Suprapubic skin (tissue), 4 donors: ENCODE data around the gene MID1IP1. TPM values are rescaled to one million over a fixed set of nuclear protein-coding genes. Genes with fewer than 3 reads are reported as not detected.

ENCODE experiments used
- DNase-seq, 2 donors: peaks; one replicate each; pipeline ENCODE4 v3.0.0-alpha.2; 2019; ENCODE audit warnings: low spot score in 2 of 2
- H3K27ac ChIP-seq: fragments of 200-600 bp; sonication (generic); one replicate; pipeline ENCODE4 v1.5.1; 2019
- H3K27me3 ChIP-seq: fragments of 200-600 bp; sonication (generic); one replicate; pipeline ENCODE4 v1.5.1; 2019
- H3K36me3 ChIP-seq: fragments of 200-600 bp; sonication (generic); one replicate; pipeline ENCODE4 v1.5.1; 2019
- H3K4me1 ChIP-seq: fragments of 200-600 bp; sonication (generic); one replicate; pipeline ENCODE4 v1.5.1; 2019
- H3K4me3 ChIP-seq: fragments of 200-600 bp; sonication (generic); one replicate; pipeline ENCODE4 v1.5.1; 2019; ENCODE audit warnings: mild to moderate bottlenecking
- H3K9me3 ChIP-seq: fragments of 200-600 bp; sonication (generic); one replicate; pipeline ENCODE4 v1.5.1; 2019
- EP300 ChIP-seq: sonication (generic); formaldehyde crosslinking; IDR thresholded peaks from one replicate; pipeline ENCODE4 v1.6.1; 2017; ENCODE audit warnings: antibody characterized with exemption
- POLR2A ChIP-seq, 2 donors: fragments of 450-650 bp; IDR thresholded peaks; one replicate each; pipeline ENCODE4 v1.6.1; 2017; ENCODE audit warnings: antibody characterized with exemption in 2 of 2, mild to moderate bottlenecking in 2 of 2, moderate library complexity in 2 of 2
- POLR2AphosphoS5 ChIP-seq, 3 donors: sonication (generic); formaldehyde crosslinking; IDR thresholded peaks; one replicate each; pipeline ENCODE4 v1.6.1; 2017; ENCODE audit warnings: antibody characterized with exemption in 3 of 3
- WGBS: methylation state at CpG from one replicate; pipeline ENCODE4 v1.1.5; 2018; 5-methylcytosine and 5-hydroxymethylcytosine counted together
- total RNA-seq, 4 donors: library from RNA; depleted of rRNA; stranded (reverse); fragments of >200 nt; gene quantifications; one replicate each; pipeline ENCODE4 v1.1.0, GENCODE V29; 2016
- TF ChIP-seq, protein P1 (sequence below), 2 donors: fragments of 200-600 bp in 1 of 2; fragments of 450-650 bp in 1 of 2; sonication (generic) in 1 of 2; IDR thresholded peaks; one replicate each; pipeline ENCODE4 v1.5.1; 2016 to 2019; ENCODE audit warnings: antibody characterized with exemption in 2 of 2, mild to moderate bottlenecking in 1 of 2, moderate library complexity in 1 of 2

Gene MID1IP1
- total RNA-seq, 4 donors from 2014 or later = 25.9 to 57.1 (median 35.7) TPM

GRCh38 chrX:38768079-38768478, 33.2 kb upstream of the MID1IP1 start:
- no peak for TF ChIP-seq EP300
- TF ChIP-seq, protein P1, sequence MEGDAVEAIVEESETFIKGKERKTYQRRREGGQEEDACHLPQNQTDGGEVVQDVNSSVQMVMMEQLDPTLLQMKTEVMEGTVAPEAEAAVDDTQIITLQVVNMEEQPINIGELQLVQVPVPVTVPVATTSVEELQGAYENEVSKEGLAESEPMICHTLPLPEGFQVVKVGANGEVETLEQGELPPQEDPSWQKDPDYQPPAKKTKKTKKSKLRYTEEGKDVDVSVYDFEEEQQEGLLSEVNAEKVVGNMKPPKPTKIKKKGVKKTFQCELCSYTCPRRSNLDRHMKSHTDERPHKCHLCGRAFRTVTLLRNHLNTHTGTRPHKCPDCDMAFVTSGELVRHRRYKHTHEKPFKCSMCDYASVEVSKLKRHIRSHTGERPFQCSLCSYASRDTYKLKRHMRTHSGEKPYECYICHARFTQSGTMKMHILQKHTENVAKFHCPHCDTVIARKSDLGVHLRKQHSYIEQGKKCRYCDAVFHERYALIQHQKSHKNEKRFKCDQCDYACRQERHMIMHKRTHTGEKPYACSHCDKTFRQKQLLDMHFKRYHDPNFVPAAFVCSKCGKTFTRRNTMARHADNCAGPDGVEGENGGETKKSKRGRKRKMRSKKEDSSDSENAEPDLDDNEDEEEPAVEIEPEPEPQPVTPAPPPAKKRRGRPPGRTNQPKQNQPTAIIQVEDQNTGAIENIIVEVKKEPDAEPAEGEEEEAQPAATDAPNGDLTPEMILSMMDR (IDR thresholded peaks at IDR 0.05) = peak in 1 of 2 donors; percentile 11

GRCh38 chrX:38770152-38770551, 31.1 kb upstream of the MID1IP1 start:
- TF ChIP-seq EP300 (no peak), POLR2AphosphoS5 (IDR thresholded peaks at IDR 0.05) (no peak), POLR2A (IDR thresholded peaks at IDR 0.05) (no peak)
- TF ChIP-seq, protein P1 (IDR thresholded peaks at IDR 0.05) = no peak
- no peak for DNase-seq
- WGBS = 74% methylated on average over 10 of the region's 10 CpGs
- Histone ChIP-seq H3K9me3 (no peaks in the 10 kb centered on the region), H3K4me3 (no peak overlapping the region), H3K27me3 (no peaks in the 10 kb centered on the region), H3K27ac (no peak overlapping the region), H3K4me1 (no peaks in the 10 kb centered on the region), H3K36me3 (no peaks in the 10 kb centered on the region)

More at GRCh38 chrX:38768079-38768478, 33.2 kb upstream of the MID1IP1 start:
- no peaks in the 10 kb centered on the region for H3K4me1 ChIP-seq
- H3K27me3 ChIP-seq = no peaks in the 10 kb centered on the region
- no peak overlapping the region for H3K4me3 ChIP-seq
- 42% methylated on average over 2 of the region's 2 CpGs for WGBS
- H3K36me3 ChIP-seq = no peaks in the 10 kb centered on the region
- no peak overlapping the region for H3K27ac ChIP-seq
- no peaks in the 10 kb centered on the region for H3K9me3 ChIP-seq
- DNase-seq = no peak

- H3K27me3 ChIP-seq = no peaks in the 10 kb centered on the region
- 85% methylated on average over 4 of the region's 4 CpGs for WGBS
Observed at GRCh38 chrX:38774249-38774648, 27.0 kb upstream of the MID1IP1 start.

DNA sequence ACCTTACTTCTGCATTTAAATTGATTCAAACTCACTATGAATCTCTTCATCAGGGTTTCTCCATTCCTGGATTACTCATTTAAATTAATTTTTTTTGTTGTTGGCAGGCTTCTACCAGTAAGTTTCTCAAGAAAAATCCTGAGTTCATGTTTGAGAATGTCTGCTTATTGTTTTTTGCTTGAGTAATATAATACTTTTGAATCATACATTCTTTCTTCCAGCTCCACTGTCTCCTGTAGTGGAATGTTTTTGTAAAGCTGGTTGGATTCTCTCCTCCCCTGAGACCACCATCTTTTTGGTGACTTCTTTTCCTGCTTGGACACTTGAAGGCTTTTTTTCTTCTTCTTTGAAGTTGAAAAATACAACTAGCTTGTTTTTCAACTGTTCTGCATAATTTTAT, 4.3 kb upstream of the MID1IP1 start:
- TF ChIP-seq, protein P1 (IDR thresholded peaks at IDR 0.05) = no peak
- no peak for TF ChIP-seq POLR2AphosphoS5 (IDR thresholded peaks at IDR 0.05)
- no peak for TF ChIP-seq EP300
- TF ChIP-seq POLR2A (IDR thresholded peaks at IDR 0.05) = no peak
- no peaks in the 10 kb centered on the region for H3K27me3 ChIP-seq
- no peak overlapping the region for H3K27ac ChIP-seq
- no peaks in the 10 kb centered on the region for H3K36me3 ChIP-seq
- H3K9me3 ChIP-seq = no peaks in the 10 kb centered on the region
- no peak overlapping the region for H3K4me3 ChIP-seq
- no peaks in the 10 kb centered on the region for H3K4me1 ChIP-seq
- no peak for DNase-seq

More at GRCh38 chrX:38774249-38774648, 27.0 kb upstream of the MID1IP1 start:
- TF ChIP-seq EP300 (no peak), POLR2A (IDR thresholded peaks at IDR 0.05) (no peak), POLR2AphosphoS5 (IDR thresholded peaks at IDR 0.05) (no peak)
- TF ChIP-seq, protein P1 (IDR thresholded peaks at IDR 0.05) = no peak
- Histone ChIP-seq H3K36me3 (no peaks in the 10 kb centered on the region), H3K27ac (no peak overlapping the region), H3K4me1 (no peaks in the 10 kb centered on the region), H3K4me3 (no peak overlapping the region), H3K9me3 (no peaks in the 10 kb centered on the region)
- no peak for DNase-seq

DNA sequence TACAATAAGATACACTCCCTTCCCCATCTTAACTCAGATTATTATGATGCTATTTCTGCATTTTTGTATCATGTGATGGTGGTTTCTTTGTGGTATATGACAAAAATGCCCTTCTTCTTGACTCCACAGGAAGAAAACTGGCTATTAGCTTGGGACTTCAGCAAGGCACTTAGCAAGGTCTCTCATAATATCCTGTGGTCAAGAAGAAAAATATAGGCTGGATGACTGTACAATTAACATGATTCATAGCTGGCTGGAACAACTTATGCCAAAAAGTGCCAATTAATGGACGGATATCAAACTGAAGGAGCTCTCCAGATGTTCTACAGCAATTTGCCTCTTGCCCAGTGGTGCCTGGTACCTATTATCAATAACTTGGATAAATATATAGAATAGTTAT, 2.3 kb upstream of the MID1IP1 start:
- 69% methylated on average over 1 of the region's 1 CpG for WGBS
- Histone ChIP-seq H3K4me1 (no peaks in the 10 kb centered on the region), H3K27ac (no peak overlapping the region), H3K9me3 (no peaks in the 10 kb centered on the region), H3K4me3 (no peak overlapping the region), H3K27me3 (no peaks in the 10 kb centered on the region), H3K36me3 (no peaks in the 10 kb centered on the region)
- TF ChIP-seq POLR2AphosphoS5 (IDR thresholded peaks at IDR 0.05) (no peak), POLR2A (IDR thresholded peaks at IDR 0.05) (no peak), EP300 (no peak)
- TF ChIP-seq, protein P1 (IDR thresholded peaks at IDR 0.05) = no peak
- no peak for DNase-seq
